ENCODE measurements around the gene GSAP.

Gene GSAP

GRCh38 chr7:77409005-77409738 lies 7.0 kb downstream of the GSAP start:
- no peaks in the 10 kb centered on the region for H3K9me3 ChIP-seq (ENCODE audit: control insufficient read depth in 2 of 2, low read length in 2 of 2)
- H3K4me3 ChIP-seq (ENCODE audit: low read length in 2 of 2): no peak overlapping the region
- no peak overlapping the region for H3K9ac ChIP-seq (ENCODE audit: low read length in 2 of 2)
- no peak overlapping the region for H3K27ac ChIP-seq (ENCODE audit: low read length)
- H3K4me1 ChIP-seq (ENCODE audit: control insufficient read depth, insufficient read depth, low read length): no peaks in the 10 kb centered on the region
- no peaks in the 10 kb centered on the region for H3K36me3 ChIP-seq (ENCODE audit: control insufficient read depth in 2 of 2, insufficient read depth in 2 of 2, low read length in 2 of 2)
- no peaks in the 10 kb centered on the region for H3K27me3 ChIP-seq (ENCODE audit: control insufficient read depth in 1 of 2, insufficient read depth in 2 of 2, low read length in 2 of 2)

- Histone ChIP-seq H3K9me3 (ENCODE audit: control insufficient read depth in 2 of 2, low read length in 2 of 2) (no peaks in the 10 kb centered on the region), H3K4me1 (ENCODE audit: control insufficient read depth, insufficient read depth, low read length) (no peaks in the 10 kb centered on the region), H3K9ac (ENCODE audit: low read length in 2 of 2) (no peak overlapping the region), H3K27me3 (ENCODE audit: control insufficient read depth in 1 of 2, insufficient read depth in 2 of 2, low read length in 2 of 2) (no peaks in the 10 kb centered on the region), H3K36me3 (ENCODE audit: control insufficient read depth in 2 of 2, insufficient read depth in 2 of 2, low read length in 2 of 2) (no peaks in the 10 kb centered on the region), H3K4me3 (ENCODE audit: low read length in 2 of 2) (no peak overlapping the region), H3K27ac (ENCODE audit: low read length) (no peak overlapping the region)
These were observed 8.2 kb downstream of the GSAP start for GRCh38 chr7:77407906-77408305.

- Histone ChIP-seq H3K36me3 (ENCODE audit: control insufficient read depth in 2 of 2, insufficient read depth in 2 of 2, low read length in 2 of 2) (no peaks in the 10 kb centered on the region), H3K9me3 (ENCODE audit: control insufficient read depth in 2 of 2, low read length in 2 of 2) (no peaks in the 10 kb centered on the region), H3K4me1 (ENCODE audit: control insufficient read depth, insufficient read depth, low read length) (no peaks in the 10 kb centered on the region), H3K4me3 (ENCODE audit: low read length in 2 of 2) (no peak overlapping the region), H3K9ac (ENCODE audit: low read length in 2 of 2) (no peak overlapping the region), H3K27me3 (ENCODE audit: control insufficient read depth in 1 of 2, insufficient read depth in 2 of 2, low read length in 2 of 2) (no peaks in the 10 kb centered on the region), H3K27ac (ENCODE audit: low read length) (no peak overlapping the region)
These were observed 9.7 kb downstream of the GSAP start for GRCh38 chr7:77406421-77406820.

GRCh38 chr7:77404641-77405040 lies 11.5 kb downstream of the GSAP start:
- H3K27ac ChIP-seq (ENCODE audit: low read length): no peak overlapping the region
- no peaks in the 10 kb centered on the region for H3K4me1 ChIP-seq (ENCODE audit: control insufficient read depth, insufficient read depth, low read length)
- H3K9me3 ChIP-seq (ENCODE audit: control insufficient read depth in 2 of 2, low read length in 2 of 2): no peaks in the 10 kb centered on the region
- H3K9ac ChIP-seq (ENCODE audit: low read length in 2 of 2): no peak overlapping the region
- H3K27me3 ChIP-seq (ENCODE audit: control insufficient read depth in 1 of 2, insufficient read depth in 2 of 2, low read length in 2 of 2): no peaks in the 10 kb centered on the region
- no peak overlapping the region for H3K4me3 ChIP-seq (ENCODE audit: low read length in 2 of 2)
- no peaks in the 10 kb centered on the region for H3K36me3 ChIP-seq (ENCODE audit: control insufficient read depth in 2 of 2, insufficient read depth in 2 of 2, low read length in 2 of 2)

- Histone ChIP-seq H3K4me1 (ENCODE audit: control insufficient read depth, insufficient read depth, low read length) (no peaks in the 10 kb centered on the region), H3K4me3 (ENCODE audit: low read length in 2 of 2) (no peak overlapping the region), H3K36me3 (ENCODE audit: control insufficient read depth in 2 of 2, insufficient read depth in 2 of 2, low read length in 2 of 2) (no peaks in the 10 kb centered on the region), H3K27me3 (ENCODE audit: control insufficient read depth in 1 of 2, insufficient read depth in 2 of 2, low read length in 2 of 2) (no peaks in the 10 kb centered on the region), H3K9me3 (ENCODE audit: control insufficient read depth in 2 of 2, low read length in 2 of 2) (no peaks in the 10 kb centered on the region), H3K9ac (ENCODE audit: low read length in 2 of 2) (no peak overlapping the region), H3K27ac (ENCODE audit: low read length) (no peak overlapping the region)
These were observed 12.2 kb downstream of the GSAP start for GRCh38 chr7:77403957-77404356.

- Histone ChIP-seq H3K27me3 (ENCODE audit: control insufficient read depth in 1 of 2, insufficient read depth in 2 of 2, low read length in 2 of 2) (no peaks in the 10 kb centered on the region), H3K36me3 (ENCODE audit: control insufficient read depth in 2 of 2, insufficient read depth in 2 of 2, low read length in 2 of 2) (no peaks in the 10 kb centered on the region), H3K9ac (ENCODE audit: low read length in 2 of 2) (no peak overlapping the region), H3K9me3 (ENCODE audit: control insufficient read depth in 2 of 2, low read length in 2 of 2) (no peaks in the 10 kb centered on the region), H3K27ac (ENCODE audit: low read length) (no peak overlapping the region), H3K4me3 (ENCODE audit: low read length in 2 of 2) (no peak overlapping the region), H3K4me1 (ENCODE audit: control insufficient read depth, insufficient read depth, low read length) (no peaks in the 10 kb centered on the region)
These were observed 13.3 kb downstream of the GSAP start for GRCh38 chr7:77402818-77403217.

GRCh38 chr7:77401002-77401401 lies 15.1 kb downstream of the GSAP start:
- no peaks in the 10 kb centered on the region for H3K36me3 ChIP-seq (ENCODE audit: control insufficient read depth in 2 of 2, insufficient read depth in 2 of 2, low read length in 2 of 2)
- H3K9ac ChIP-seq (ENCODE audit: low read length in 2 of 2): no peak overlapping the region
- no peaks in the 10 kb centered on the region for H3K4me1 ChIP-seq (ENCODE audit: control insufficient read depth, insufficient read depth, low read length)
- H3K27me3 ChIP-seq (ENCODE audit: control insufficient read depth in 1 of 2, insufficient read depth in 2 of 2, low read length in 2 of 2): no peaks in the 10 kb centered on the region
- no peak overlapping the region for H3K27ac ChIP-seq (ENCODE audit: low read length)
- H3K4me3 ChIP-seq (ENCODE audit: low read length in 2 of 2): no peak overlapping the region
- no peaks in the 10 kb centered on the region for H3K9me3 ChIP-seq (ENCODE audit: control insufficient read depth in 2 of 2, low read length in 2 of 2)

GRCh38 chr7:77399816-77400215 lies 16.3 kb downstream of the GSAP start:
- Histone ChIP-seq H3K9me3 (ENCODE audit: control insufficient read depth in 2 of 2, low read length in 2 of 2) (no peaks in the 10 kb centered on the region), H3K27me3 (ENCODE audit: control insufficient read depth in 1 of 2, insufficient read depth in 2 of 2, low read length in 2 of 2) (no peaks in the 10 kb centered on the region), H3K9ac (ENCODE audit: low read length in 2 of 2) (no peak overlapping the region), H3K4me3 (ENCODE audit: low read length in 2 of 2) (no peak overlapping the region), H3K36me3 (ENCODE audit: control insufficient read depth in 2 of 2, insufficient read depth in 2 of 2, low read length in 2 of 2) (no peaks in the 10 kb centered on the region), H3K4me1 (ENCODE audit: control insufficient read depth, insufficient read depth, low read length) (no peaks in the 10 kb centered on the region), H3K27ac (ENCODE audit: low read length) (no peak overlapping the region)

GRCh38 chr7:77396894-77397547 lies 19.1 kb downstream of the GSAP start:
- Histone ChIP-seq H3K4me1 (ENCODE audit: control insufficient read depth, insufficient read depth, low read length) (no peaks in the 10 kb centered on the region), H3K27ac (ENCODE audit: low read length) (no peak overlapping the region), H3K27me3 (ENCODE audit: control insufficient read depth in 1 of 2, insufficient read depth in 2 of 2, low read length in 2 of 2) (no peaks in the 10 kb centered on the region), H3K36me3 (ENCODE audit: control insufficient read depth in 2 of 2, insufficient read depth in 2 of 2, low read length in 2 of 2) (peaks cover 2 to 3% of the 10 kb centered on the region in 2 donors), H3K9ac (ENCODE audit: low read length in 2 of 2) (no peak overlapping the region), H3K4me3 (ENCODE audit: low read length in 2 of 2) (no peak overlapping the region), H3K9me3 (ENCODE audit: control insufficient read depth in 2 of 2, low read length in 2 of 2) (no peaks in the 10 kb centered on the region)

- H3K9me3 ChIP-seq (ENCODE audit: control insufficient read depth in 2 of 2, low read length in 2 of 2): no peaks in the 10 kb centered on the region
- no peaks in the 10 kb centered on the region for H3K4me1 ChIP-seq (ENCODE audit: control insufficient read depth, insufficient read depth, low read length)
- H3K27ac ChIP-seq (ENCODE audit: low read length): no peak overlapping the region
- H3K27me3 ChIP-seq (ENCODE audit: control insufficient read depth in 1 of 2, insufficient read depth in 2 of 2, low read length in 2 of 2): no peaks in the 10 kb centered on the region
- no peak overlapping the region for H3K9ac ChIP-seq (ENCODE audit: low read length in 2 of 2)
- H3K36me3 ChIP-seq (ENCODE audit: control insufficient read depth in 2 of 2, insufficient read depth in 2 of 2, low read length in 2 of 2): peaks cover 2 to 3% of the 10 kb centered on the region in 2 donors
- no peak overlapping the region for H3K4me3 ChIP-seq (ENCODE audit: low read length in 2 of 2)
These were observed 20.5 kb downstream of the GSAP start for GRCh38 chr7:77395626-77396025.

- Histone ChIP-seq H3K27me3 (ENCODE audit: control insufficient read depth in 1 of 2, insufficient read depth in 2 of 2, low read length in 2 of 2) (no peaks in the 10 kb centered on the region), H3K9ac (ENCODE audit: low read length in 2 of 2) (no peak overlapping the region), H3K9me3 (ENCODE audit: control insufficient read depth in 2 of 2, low read length in 2 of 2) (no peaks in the 10 kb centered on the region), H3K36me3 (ENCODE audit: control insufficient read depth in 2 of 2, insufficient read depth in 2 of 2, low read length in 2 of 2) (peaks cover 2 to 3% of the 10 kb centered on the region in 2 donors), H3K4me3 (ENCODE audit: low read length in 2 of 2) (no peak overlapping the region), H3K27ac (ENCODE audit: low read length) (no peak overlapping the region), H3K4me1 (ENCODE audit: control insufficient read depth, insufficient read depth, low read length) (no peaks in the 10 kb centered on the region)
These were observed 22.2 kb downstream of the GSAP start for GRCh38 chr7:77393954-77394353.
